Measurements from ENCODE around the gene MAP7.

DNA sequence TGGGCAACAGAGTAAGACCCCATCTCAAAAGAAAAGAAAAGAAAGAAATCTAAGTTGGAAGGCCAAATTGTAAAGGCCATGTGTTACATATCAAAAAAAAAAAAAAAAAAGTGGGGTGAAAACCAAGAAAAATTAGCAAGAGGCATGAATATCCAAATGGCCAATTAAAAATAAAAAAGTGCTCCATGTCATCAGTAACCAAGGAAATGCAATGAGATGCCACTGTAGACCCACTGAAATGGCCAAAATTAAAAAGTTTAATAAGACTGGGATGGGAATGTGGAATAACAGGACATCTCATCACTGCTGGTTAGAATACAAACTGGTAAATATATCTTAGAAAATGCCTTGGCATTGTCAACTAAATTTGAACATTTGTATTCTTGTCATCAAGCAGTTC is 230.5 kb downstream of the MAP7 start:
- TF ChIP-seq POLR2A (IDR thresholded peaks at IDR 0.05; ENCODE audit: low read depth, low read length) (no peak), POLR2AphosphoS5 (IDR thresholded peaks at IDR 0.05; ENCODE audit: low read depth, low read length) (no peak), TAF1 (IDR thresholded peaks at IDR 0.05; ENCODE audit: borderline replicate concordance, low read depth, low read length) (no peak)

Measured in GM12892 (cell line).